H1 (cell line): ENCODE measurements around the gene GTF2F1. TPM values are rescaled to one million over a fixed set of nuclear protein-coding genes. Genes with fewer than 3 reads are reported as not detected.

Experiments
- CTCF ChIA-PET: fragments of 300-600 bp; sonication (Branson Sonifier 250); formaldehyde crosslinking; loops from one replicate; lab custom pipeline; 2021; ENCODE audit not compliant: partially characterized antibody; lab: Charles Lee
- POLR2A ChIA-PET: fragments of 300-600 bp; sonication (Branson Sonifier 250); formaldehyde crosslinking; loops from one replicate; lab custom pipeline; 2021; ENCODE audit warnings: inconsistent platforms; ENCODE audit not compliant: partially characterized antibody; lab: Charles Lee
- DNase-seq, 2 experiments: peaks; one replicate each; pipeline versions ENCODE4 v3.0.0 to v3.0.0-alpha.2; 2010 to 2022; ENCODE audit warnings: low spot score in 2 of 2, low read depth in 1 of 2, mixed read lengths in 1 of 2
- FAIRE-seq: peaks from 2 replicates; lab custom pipeline; 2011; peaks lifted over from hg19 to GRCh38; lab: Jason Lieb, UNC
- H2AFZ ChIP-seq: 2 replicates; pipeline ENCODE4 v1.8.1; 2012; ENCODE audit warnings: low read length, inconsistent platforms
- H2AK5ac ChIP-seq: 2 replicates; pipeline ENCODE4 v1.6.1; 2013; ENCODE audit warnings: low read depth, low read length
- H2BK120ac ChIP-seq: replicated peaks from 2 replicates; pipeline ENCODE3; 2013; ENCODE audit warnings: low read depth, low read length, inconsistent platforms
- H2BK12ac ChIP-seq: 2 replicates; pipeline ENCODE4 v1.6.1; 2013; ENCODE audit warnings: low read depth, low read length
- H2BK15ac ChIP-seq: 2 replicates; pipeline ENCODE4 v1.6.1; 2013; ENCODE audit warnings: low read length
- H2BK20ac ChIP-seq: 2 replicates; pipeline ENCODE4 v1.6.1; 2013; ENCODE audit warnings: low read length
- H2BK5ac ChIP-seq: 2 replicates; pipeline ENCODE4 v1.6.1; 2013; ENCODE audit warnings: low read depth, low read length
- H3K14ac ChIP-seq: 2 replicates; pipeline ENCODE4 v1.6.1; 2013; ENCODE audit warnings: inconsistent platforms; ENCODE audit not compliant: insufficient read length
- H3K18ac ChIP-seq: 2 replicates; pipeline ENCODE4 v1.6.1; 2013; ENCODE audit warnings: low read length; ENCODE audit errors: extremely low read depth
- H3K23ac ChIP-seq: 2 replicates; pipeline ENCODE4 v1.6.1; 2013; ENCODE audit warnings: inconsistent platforms; ENCODE audit not compliant: insufficient read length
- H3K23me2 ChIP-seq: 2 replicates; pipeline ENCODE4 v1.6.1; 2013; ENCODE audit warnings: low read depth, low read length
- H3K27ac ChIP-seq: 2 replicates; pipeline ENCODE4 v1.6.1; 2011; ENCODE audit warnings: low read depth, low read length, inconsistent platforms
- H3K27me3 ChIP-seq, 4 experiments: replicated peaks in 1 of 4; 1 replicate in 1 of 4; 2 replicates in 3 of 4; pipeline versions ENCODE4 v1.6.1 to v1.8.1; 2011 to 2013; ENCODE audit warnings: low read length in 3 of 4, mild to moderate bottlenecking in 3 of 4, inconsistent platforms in 2 of 4, mixed read lengths in 2 of 4, moderate library complexity in 1 of 4; ENCODE audit not compliant: control insufficient read depth in 3 of 4, insufficient read depth in 3 of 4; ENCODE audit errors: extremely low read depth in 1 of 4
- H3K36me3 ChIP-seq, 4 experiments: 2 replicates each; pipeline versions ENCODE4 v1.6.1 to v1.8.1; 2011 to 2013; ENCODE audit warnings: mild to moderate bottlenecking in 4 of 4, low read length in 3 of 4, moderate library complexity in 2 of 4, control low read depth in 1 of 4, inconsistent platforms in 1 of 4; ENCODE audit not compliant: insufficient read depth in 4 of 4, control insufficient read depth in 2 of 4
- H3K4ac ChIP-seq: replicated peaks from 2 replicates; pipeline ENCODE3; 2013; ENCODE audit warnings: low read length, low read depth, mixed read lengths, inconsistent platforms; ENCODE audit not compliant: insufficient read length
- H3K4me1 ChIP-seq, 4 experiments: replicated peaks in 1 of 4; 1 replicate in 1 of 4; 2 replicates in 3 of 4; pipeline versions ENCODE4 v1.6.1 to v1.8.1; 2011 to 2013; ENCODE audit warnings: low read length in 3 of 4, inconsistent platforms in 2 of 4, mixed read lengths in 1 of 4; ENCODE audit not compliant: insufficient read depth in 4 of 4, control insufficient read depth in 3 of 4
- H3K4me2 ChIP-seq, 2 experiments: 2 replicates each; pipeline versions ENCODE4 v1.6.1 to v1.8.1; 2011 to 2013; ENCODE audit warnings: low read depth in 2 of 2, low read length in 2 of 2, control low read depth in 1 of 2, inconsistent platforms in 1 of 2, mild to moderate bottlenecking in 1 of 2; ENCODE audit not compliant: insufficient read depth in 1 of 2
- H3K4me3 ChIP-seq, 4 experiments: fragments of 200-600, 300-600 bp in 1 of 4; sonication (generic), shearing (Covaris generic), sonication (Bioruptor Twin) in 1 of 4; 2 replicates each; pipeline versions ENCODE4 v1.5.1 to v1.8.1; 2011 to 2016; ENCODE audit warnings: low read length in 4 of 4, low read depth in 3 of 4, control low read depth in 2 of 4, inconsistent platforms in 2 of 4, mild to moderate bottlenecking in 2 of 4, mixed read lengths in 1 of 4, moderate library complexity in 1 of 4; ENCODE audit not compliant: insufficient read depth in 2 of 4; ENCODE audit errors: extremely low read depth in 1 of 4
- H3K56ac ChIP-seq: replicated peaks from 2 replicates; pipeline ENCODE3; 2013; ENCODE audit warnings: low read depth, mild to moderate bottlenecking, mixed read lengths, low read length, inconsistent platforms; ENCODE audit not compliant: insufficient read length
- H3K79me1 ChIP-seq: 2 replicates; pipeline ENCODE4 v1.6.1; 2013; ENCODE audit warnings: low read depth, low read length, control low read depth
- H3K79me2 ChIP-seq, 2 experiments: 2 replicates each; pipeline versions ENCODE4 v1.6.1 to v1.8.1; 2012 to 2013; ENCODE audit warnings: low read length in 2 of 2, mild to moderate bottlenecking in 2 of 2, inconsistent platforms in 1 of 2; ENCODE audit not compliant: insufficient read depth in 2 of 2, control insufficient read depth in 1 of 2
- H3K9ac ChIP-seq, 4 experiments: replicated peaks in 1 of 4; 1 replicate in 1 of 4; 2 replicates in 3 of 4; pipeline versions ENCODE4 v1.6.1 to v1.8.1; 2011 to 2013; ENCODE audit warnings: low read depth in 3 of 4, low read length in 3 of 4, control low read depth in 2 of 4, mild to moderate bottlenecking in 2 of 4, moderate library complexity in 2 of 4, inconsistent platforms in 1 of 4; ENCODE audit errors: extremely low read depth in 1 of 4
- H3K9me3 ChIP-seq, 2 experiments: 2 replicates each; pipeline versions ENCODE4 v1.6.1 to v1.8.1; 2012 to 2013; ENCODE audit warnings: mild to moderate bottlenecking in 2 of 2, moderate library complexity in 2 of 2, control low read depth in 1 of 2, inconsistent platforms in 1 of 2, low read depth in 1 of 2, low read length in 1 of 2, mixed read lengths in 1 of 2; ENCODE audit not compliant: insufficient read depth in 2 of 2
- H4K20me1 ChIP-seq, 2 experiments: replicated peaks in 1 of 2; 2 replicates each; pipeline versions ENCODE3 to v1.8.1; 2011 to 2013; ENCODE audit warnings: inconsistent platforms in 2 of 2, low read length in 2 of 2, mild to moderate bottlenecking in 1 of 2; ENCODE audit not compliant: insufficient read depth in 2 of 2, control insufficient read depth in 1 of 2
- H4K5ac ChIP-seq: 2 replicates; pipeline ENCODE4 v1.6.1; 2013; ENCODE audit warnings: low read length, low read depth, mixed read lengths, inconsistent platforms; ENCODE audit not compliant: insufficient read length
- H4K8ac ChIP-seq: 2 replicates; pipeline ENCODE4 v1.8.0; 2013; ENCODE audit warnings: mild to moderate bottlenecking, moderate library complexity, low read length, inconsistent platforms; ENCODE audit not compliant: insufficient read depth; ENCODE audit errors: extremely low read depth
- H4K91ac ChIP-seq: replicated peaks from 2 replicates; pipeline ENCODE3; 2013; ENCODE audit warnings: low read length, mixed read lengths, inconsistent platforms; ENCODE audit not compliant: insufficient read length
- KDM4A ChIP-seq: IDR thresholded peaks from one replicate; pipeline ENCODE4 v1.7.1; 2012; ENCODE audit warnings: low read depth, mild to moderate bottlenecking, moderate library complexity, low read length, inconsistent platforms; ENCODE audit not compliant: severe bottlenecking
- PHF8 ChIP-seq: fragments of 200-600 bp; sonication (generic); conservative IDR thresholded peaks from 2 replicates; pipeline ENCODE4 v1.7.1; 2012; ENCODE audit warnings: low read depth, mild to moderate bottlenecking, inconsistent platforms, low read length, moderate library complexity
- POLR2AphosphoS5 ChIP-seq: IDR thresholded peaks from 2 replicates; pipeline ENCODE4 v1.6.1; 2011; ENCODE audit warnings: low read depth, low read length
- POU5F1 ChIP-seq: IDR thresholded peaks from 2 replicates; pipeline ENCODE4 v1.6.1; 2011; ENCODE audit warnings: low read depth, mild to moderate bottlenecking, low read length, moderate library complexity
- RNF2 ChIP-seq: fragments of 200-900, 300-1000 bp; sonication (generic); IDR thresholded peaks from 2 replicates; pipeline ENCODE4 v1.7.1; 2016; ENCODE audit warnings: borderline replicate concordance, low read depth, mild to moderate bottlenecking, antibody characterized with exemption, low read length; ENCODE audit not compliant: poor library complexity, severe bottlenecking; ENCODE audit errors: missing control alignments
- RXRA ChIP-seq: IDR thresholded peaks from 2 replicates; pipeline ENCODE4 v1.6.1; 2011; ENCODE audit warnings: low read depth, mild to moderate bottlenecking, low read length, moderate library complexity; ENCODE audit not compliant: insufficient read depth
- SAP30 ChIP-seq: fragments of 300-600 bp; sonication (generic); IDR thresholded peaks from 2 replicates; pipeline ENCODE4 v1.7.1; 2012; ENCODE audit warnings: low read length, moderate library complexity, mild to moderate bottlenecking, inconsistent platforms; ENCODE audit not compliant: insufficient read depth, insufficient replicate concordance
- SIN3A ChIP-seq, 2 experiments: IDR thresholded peaks in 1 of 2; conservative IDR thresholded peaks in 1 of 2; 2 replicates each; pipeline ENCODE4 v1.6.1; 2011 to 2012; ENCODE audit warnings: low read length in 2 of 2, improper control_type of control experiment in 1 of 2, low read depth in 1 of 2, mild to moderate bottlenecking in 1 of 2
- WGBS, 2 experiments: shearing (Covaris generic) in 1 of 2; methylation state at CpG; one replicate each; pipeline versions ENCODE4 v1.1.6 to v1.1.7; 2013 to 2015; ENCODE audit warnings: low lambda C conversion rate in 2 of 2, mixed read lengths in 2 of 2, inconsistent platforms in 1 of 2, low coverage in 1 of 2, missing lambda C conversion rate in 1 of 2; ENCODE audit not compliant: insufficient replicate concordance in 2 of 2, insufficient coverage in 1 of 2, insufficient read length in 1 of 2; ENCODE audit errors: extremely low coverage in 1 of 2, missing lambda C conversion rate in 1 of 2; 5-methylcytosine and 5-hydroxymethylcytosine counted together
- polyA plus RNA-seq, 7 experiments: library from polyadenylated mRNA; depleted of rRNA in 3 of 7; stranded (reverse) in 5 of 7; unstranded in 2 of 7; fragments of >200 nt in 5 of 7; fragments of 200-250 nt in 2 of 7; gene quantifications; 1 replicate in 5 of 7; 2 replicates in 1 of 7; 4 replicates in 1 of 7; pipeline versions ENCODE4 v1.2.1 to v1.2.3, GENCODE V29; 2011 to 2013; ENCODE audit warnings: missing spikeins in 2 of 7, mixed read lengths in 2 of 7
- total RNA-seq: library from RNA; stranded (reverse); fragmentation: NEBNext Ultra II Directional; extraction: Animal tissue kit (Norgen Biotek cat#: 25700); gene quantifications from 2 replicates; pipeline ENCODE4 v1.2.1, GENCODE V29; 2021

Gene GTF2F1
- total and polyA plus RNA-seq, 2 of the 8 experiments (the other 6 are each of a cell fraction or from before 2014, with no cell fraction given) = 29.3 to 56.3 TPM

- H3K23ac ChIP-seq = no peak overlapping the region
- no peak overlapping the region for H2AFZ ChIP-seq
- DNase-seq (no peak), FAIRE-seq (no peak)
- H3K4me3 ChIP-seq = peak overlapping the region; percentile 63 to 92 (median 68)
- H2AK5ac ChIP-seq = no peak overlapping the region
- H2BK15ac ChIP-seq = no peak overlapping the region
- peaks cover 0 to 2% (median 1%) of the 10 kb centered on the region in 4 experiments; a peak in 2 of 7 replicates for H3K4me1 ChIP-seq
- peaks cover 5 to 25% (median 11%) of the 10 kb centered on the region in 4 experiments; a peak in 6 of 8 replicates for H3K36me3 ChIP-seq
- no peak overlapping the region for H3K18ac ChIP-seq
- H3K27me3 ChIP-seq = no peaks in the 10 kb centered on the region
- H4K5ac ChIP-seq = no peak overlapping the region
- ChIA-PET CTCF (interaction anchor here (0.6 to 1.5 kb wide), 3 partner anchors 18 to 144 kb away, joined by 3 to 7 read pairs (median 4); no protein-coding TSS in a partner anchor), POLR2A (interaction anchor here (1.2 to 1.9 kb wide), 2 partner anchors 10 to 416 kb away, joined by 3 to 10 read pairs; partner anchors contain the start of gene ALKBH7)
- H3K9ac ChIP-seq = peak overlapping the region in 2 of 4 experiments; percentile 49 to 55; a peak in 5 of 7 replicates
- H4K20me1 ChIP-seq = peaks cover 0 to 1% of the 10 kb centered on the region in 2 experiments
- no peak overlapping the region for H2BK5ac ChIP-seq
- H3K14ac ChIP-seq = no peak overlapping the region
- no peak overlapping the region for H2BK20ac ChIP-seq
- peaks cover 5% of the 10 kb centered on the region; the same call in 1 of the 2 replicates for H3K23me2 ChIP-seq
- no peak overlapping the region for H4K8ac ChIP-seq
- H3K79me1 ChIP-seq = peaks cover 4% of the 10 kb centered on the region
- H2BK12ac ChIP-seq = 0 out of 2 replicates have a peak overlapping the region, but pooled peaks have one; percentile 9
- peak overlapping the region; percentile 39 for H3K56ac ChIP-seq
- no peak overlapping the region for H2BK120ac ChIP-seq
- no peak overlapping the region for H4K91ac ChIP-seq
- no peak overlapping the region for H3K27ac ChIP-seq
- no peak overlapping the region for H3K4ac ChIP-seq
- peaks cover 0 to 6% of the 10 kb centered on the region in 2 experiments; a peak in 2 of 4 replicates for H3K79me2 ChIP-seq
- peak overlapping the region; percentile 89 to 94 for H3K4me2 ChIP-seq
- 69% methylated on average over 11 of the region's 11 CpGs; no CpG with 5 or more reads in 1 of the 2 experiments for WGBS, 2 experiments
- no peaks in the 10 kb centered on the region for H3K9me3 ChIP-seq
- TF ChIP-seq RNF2 = no peak
- no peak for TF ChIP-seq PHF8
- no peak for TF ChIP-seq SIN3A (conservative IDR thresholded peaks at IDR 0.05 in 1 of 2, IDR thresholded peaks at IDR 0.05 in 1 of 2; ENCODE audit: low read depth in 1 of 2, low read length in 2 of 2)
- no peak for TF ChIP-seq KDM4A
- no peak for TF ChIP-seq POU5F1
- no peak for TF ChIP-seq SAP30
- TF ChIP-seq RXRA = no peak
- TF ChIP-seq POLR2AphosphoS5 = no peak
Measured at GRCh38 chr19:6362351-6362801, 30.6 kb downstream of the GTF2F1 start.
